ENCODE measurements around the gene SNRPF.

DNA sequence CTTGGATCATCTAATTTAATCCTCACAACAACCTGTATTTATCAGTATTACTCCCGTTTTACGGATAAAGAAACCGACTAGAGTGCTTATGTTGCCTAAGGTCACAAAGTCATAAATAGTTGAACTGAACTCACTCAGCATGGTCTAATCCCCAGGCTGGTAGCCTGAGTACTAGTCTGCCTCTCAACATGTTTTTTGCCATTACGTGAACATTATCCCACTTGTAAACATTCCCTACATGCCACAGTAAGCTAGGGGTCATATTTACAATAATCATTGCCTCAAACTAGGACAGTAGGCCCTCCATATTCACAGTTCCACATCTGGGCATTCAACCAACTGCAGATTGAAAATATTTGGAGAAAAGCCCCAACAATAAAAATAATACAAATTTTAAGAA lies 12.1 kb downstream of the SNRPF start:
- TF ChIP-seq CTCF (IDR thresholded peaks at IDR 0.05) (no peak), POLR2A (IDR thresholded peaks at IDR 0.05) (no peak)

Data from right lobe of liver (tissue), 4 donors.